Keratinocyte (primary cell): ENCODE results near the gene CALY.

ENCODE experiments used
- CTCF ChIP-seq, 3 experiments: IDR thresholded peaks in 1 of 3; conservative IDR thresholded peaks in 1 of 3; optimal IDR thresholded peaks in 1 of 3; 2 replicates in 2 of 3; 3 replicates in 1 of 3; pipeline versions ENCODE3 to v1.5.1; 2011; ENCODE audit warnings: low read length in 3 of 3, mild to moderate bottlenecking in 3 of 3, moderate library complexity in 2 of 3, control low read depth in 1 of 3, inconsistent platforms in 1 of 3; ENCODE audit not compliant: insufficient read depth in 2 of 3; ENCODE audit errors: extremely low read depth in 1 of 3
- EZH2 ChIP-seq: IDR thresholded peaks from one replicate; pipeline ENCODE4 v1.6.1; 2012; ENCODE audit warnings: inconsistent platforms, mild to moderate bottlenecking, low read length, moderate library complexity

GRCh38 chr10:133276435-133277201 is 60.1 kb downstream of the CALY start, which contains the start of gene ADAM8:
- TF ChIP-seq CTCF (optimal IDR thresholded peaks at IDR 0.05 in 1 of 3, IDR thresholded peaks at IDR 0.05 in 1 of 3, conservative IDR thresholded peaks at IDR 0.05 in 1 of 3; ENCODE audit: extremely low read depth in 1 of 3, insufficient read depth in 2 of 3, low read length in 3 of 3), result no peak
- TF ChIP-seq EZH2, result no peak
